HG02642 (cell line): ENCODE data around the gene FLACC1.
"Not testable (repeated sequence)": the region's sequence is repeated elsewhere in the genome, so short reads cannot be mapped to it uniquely, and the experiment has no call there.

ENCODE experiments used
- ATAC-seq: cut with Tn5 transposase; IDR thresholded peaks from one replicate; pipeline ENCODE4 v1.9.1; 2021; ENCODE audit warnings: mild to moderate bottlenecking; ENCODE audit not compliant: unreplicated experiment, poor library complexity

Gene FLACC1

GRCh38 chr2:201357221-201357620 lies at the start of gene FLACC1:
Gene FLACC1, minus strand, starts transcription at chr2:201357345. Its CDS starts 5,941 bp downstream, at chr2:201351404.
- no peak for ATAC-seq

GRCh38 chr2:201406077-201406662 lies 49.0 kb upstream of the FLACC1 start:
- no peak for ATAC-seq

GRCh38 chr2:201404699-201405280 lies 47.6 kb upstream of the FLACC1 start:
- ATAC-seq: no peak

GRCh38 chr2:201403880-201404279 lies 46.7 kb upstream of the FLACC1 start:
- no peak for ATAC-seq

GRCh38 chr2:201402651-201403562 lies 45.8 kb upstream of the FLACC1 start:
- no peak for ATAC-seq

GRCh38 chr2:201401815-201402214 lies 44.7 kb upstream of the FLACC1 start:
- ATAC-seq: no peak

- ATAC-seq: no peak
Measured at GRCh38 chr2:201396595-201396994, 39.5 kb upstream of the FLACC1 start.

GRCh38 chr2:201383136-201383535 lies 26.0 kb upstream of the FLACC1 start:
- no peak for ATAC-seq

- ATAC-seq: no peak
Measured at GRCh38 chr2:201378496-201379397, 21.6 kb upstream of the FLACC1 start.

- no peak for ATAC-seq
Measured at GRCh38 chr2:201377218-201377617, 20.1 kb upstream of the FLACC1 start.

- no peak for ATAC-seq
Measured at GRCh38 chr2:201369775-201370174, 12.6 kb upstream of the FLACC1 start.

- ATAC-seq: not testable (repeated sequence)
Measured at GRCh38 chr2:201369318-201369717, 12.2 kb upstream of the FLACC1 start.

GRCh38 chr2:201366146-201366545 lies 9.0 kb upstream of the FLACC1 start:
- ATAC-seq: no peak

- peak; percentile 71 for ATAC-seq
Measured at GRCh38 chr2:201363857-201364560, 6.9 kb upstream of the FLACC1 start.

GRCh38 chr2:201362396-201362795 lies 5.3 kb upstream of the FLACC1 start:
- no peak for ATAC-seq

- ATAC-seq: no peak
Measured at GRCh38 chr2:201361078-201361733, 4.1 kb upstream of the FLACC1 start.

- ATAC-seq: no peak
Measured at GRCh38 chr2:201360256-201360655, 3.1 kb upstream of the FLACC1 start.

GRCh38 chr2:201358684-201359083 lies 1.5 kb upstream of the FLACC1 start:
- ATAC-seq: no peak

- no peak for ATAC-seq
Measured at GRCh38 chr2:201353116-201353515, 4.0 kb downstream of the FLACC1 start.
